NCI-H1694 treated with DMSO at 0.1 percent for 48 hours (cell line): ENCODE results near the gene RGL3.
"Not testable (repeated sequence)": the region's sequence is repeated elsewhere in the genome, so short reads cannot be mapped to it uniquely, and the experiment has no call there.

ENCODE experiments used
- DNase-seq: peaks from one replicate; lab custom pipeline; 2025; lab: John Stamatoyannopoulos, UW

Gene RGL3

DNA sequence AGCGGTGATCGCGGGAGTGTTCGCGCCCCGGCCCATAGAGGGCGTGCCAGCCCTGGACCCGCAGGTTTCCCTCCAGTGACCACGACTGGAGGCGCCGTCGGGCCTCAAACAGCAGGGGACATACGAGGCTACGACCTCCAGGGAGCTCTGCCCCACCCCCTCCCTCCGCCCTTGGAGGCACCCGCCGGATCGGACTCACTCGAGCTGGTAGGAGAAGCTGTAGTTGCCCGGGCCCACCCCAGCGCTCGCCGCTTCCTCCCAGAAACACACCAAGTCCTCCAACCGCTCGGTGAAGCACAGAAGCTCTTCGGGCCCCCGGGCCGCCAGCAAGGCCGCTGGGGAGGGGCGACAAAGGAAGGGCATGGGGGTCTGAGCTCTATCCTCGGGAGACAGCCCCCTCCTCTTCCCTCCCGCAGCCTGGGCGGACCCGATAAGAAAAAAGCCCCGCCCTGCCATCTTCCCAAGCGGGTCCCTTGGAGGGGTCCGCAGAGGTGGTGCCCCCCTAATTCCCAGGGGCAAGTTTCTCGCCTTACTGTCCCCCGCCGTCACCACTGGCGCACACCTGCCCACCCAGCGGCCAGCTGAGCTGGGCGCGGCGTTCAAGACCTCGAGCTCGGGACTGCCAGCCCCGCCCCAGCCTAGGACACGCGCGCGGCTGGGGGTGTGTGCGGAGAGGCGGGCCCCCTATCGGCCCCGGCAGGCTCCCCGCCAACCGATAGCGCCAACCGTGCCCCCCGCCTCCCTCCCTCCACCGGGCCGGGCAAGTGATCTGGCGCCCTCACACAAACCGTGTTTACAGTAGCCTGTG, 36.0 kb downstream of the RGL3 start:
- no peak for DNase-seq

- peak; percentile 5 for DNase-seq
Measured at GRCh38 chr19:11380653-11381537, 38.2 kb downstream of the RGL3 start.

DNA sequence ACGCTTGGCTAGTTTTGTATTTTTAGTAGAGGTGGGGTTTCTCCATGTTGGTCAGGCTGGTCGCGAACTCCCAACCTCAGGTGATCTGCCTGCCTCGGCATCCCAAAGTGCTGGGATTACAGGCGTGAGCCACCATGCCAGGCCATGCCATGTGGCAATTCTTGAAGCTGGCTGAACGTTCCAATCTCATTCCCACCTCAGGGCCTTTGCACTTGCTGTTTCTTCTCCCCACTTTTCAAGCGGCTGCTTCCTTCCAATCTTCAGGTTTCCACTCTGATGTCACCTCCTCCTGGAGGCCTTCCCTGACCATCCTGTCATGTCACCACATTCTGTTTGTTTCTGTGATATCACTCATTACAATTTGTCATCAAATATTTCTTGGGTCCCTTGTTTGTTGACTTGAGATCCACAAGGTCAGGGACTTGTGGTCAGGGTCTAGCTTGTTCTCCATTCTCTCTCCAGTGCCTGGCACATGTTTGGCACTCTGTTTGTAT, 39.2 kb downstream of the RGL3 start:
- no peak for DNase-seq

GRCh38 chr19:11379269-11379845, 39.8 kb downstream of the RGL3 start:
- not testable (repeated sequence) for DNase-seq

GRCh38 chr19:11378319-11379189, 40.6 kb downstream of the RGL3 start:
- peak; percentile 9 for DNase-seq

GRCh38 chr19:11377756-11378155, 41.4 kb downstream of the RGL3 start:
- no peak for DNase-seq

- no peak for DNase-seq
Measured at GRCh38 chr19:11377237-11377636, 41.9 kb downstream of the RGL3 start.

GRCh38 chr19:11375143-11375948, 43.8 kb downstream of the RGL3 start:
- DNase-seq = peak; percentile 19

- peak; percentile 99 for DNase-seq
Measured at GRCh38 chr19:11374433-11375142, 44.5 kb downstream of the RGL3 start, which contains the start of gene SWSAP1. SWSAP1 (plus strand) TSS chr19:11374666; CDS start chr19:11374681, 15 bp downstream.

DNA sequence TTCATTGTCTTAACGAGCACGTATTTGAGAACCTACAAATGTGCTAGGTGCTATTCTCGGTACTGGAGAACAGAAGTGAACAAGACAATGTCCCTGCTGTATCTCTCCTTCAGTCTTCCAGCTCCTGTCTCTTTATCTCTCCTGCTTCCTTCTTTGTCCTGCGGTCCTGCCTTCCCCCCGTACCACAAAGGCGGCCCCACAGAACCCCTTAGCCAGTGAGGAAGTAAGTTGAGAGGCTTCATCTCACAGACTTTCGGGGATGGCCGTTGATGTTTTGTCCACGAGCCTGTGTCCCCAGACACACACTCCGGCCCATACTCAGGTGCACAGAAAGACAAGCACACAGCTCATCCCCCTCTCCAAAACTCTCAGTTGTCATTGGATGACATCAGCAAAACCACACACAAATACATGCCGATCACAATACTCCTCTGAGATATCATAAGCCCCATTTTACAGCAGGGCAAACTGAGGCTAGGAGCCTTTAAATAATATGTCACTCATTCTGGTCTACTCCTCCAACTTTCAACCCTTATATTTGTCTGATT, 45.2 kb downstream of the RGL3 start:
- DNase-seq = no peak

DNA sequence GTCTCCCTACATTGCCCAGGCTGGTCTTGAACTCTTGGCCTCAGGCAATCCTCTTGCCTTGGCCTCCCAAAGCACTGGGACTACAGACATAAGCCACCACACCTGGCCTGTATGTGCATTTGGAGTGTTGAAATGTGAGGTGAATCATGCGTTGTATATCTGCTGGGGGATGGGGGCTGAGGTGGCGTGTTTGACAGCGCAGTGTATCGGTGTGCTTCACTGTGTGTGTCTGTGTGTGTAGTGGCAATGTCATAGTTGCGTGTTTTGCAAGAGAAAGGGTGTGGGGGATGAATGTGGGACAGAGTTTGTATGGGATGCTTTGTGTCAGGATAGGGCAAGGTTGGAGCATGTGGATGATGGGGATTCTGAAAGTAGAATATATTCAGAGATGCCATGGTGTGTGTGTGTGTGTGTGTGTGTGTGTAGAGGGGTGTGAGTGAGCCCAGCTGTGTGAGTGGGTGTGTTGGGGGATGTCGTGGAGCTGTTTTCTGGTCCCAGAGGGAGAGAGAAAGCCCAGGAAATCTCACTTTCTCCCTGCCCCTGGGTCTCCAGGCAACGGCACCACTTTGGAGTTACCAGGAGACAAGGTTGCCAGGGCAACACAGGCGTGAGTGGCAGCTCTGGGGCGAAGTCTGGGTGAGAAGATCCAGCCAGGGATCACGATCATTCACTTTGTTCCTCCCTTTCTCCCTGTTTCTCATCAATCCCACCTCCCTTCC, 45.8 kb downstream of the RGL3 start:
- DNase-seq = peak; percentile 50

- no peak for DNase-seq
Measured at GRCh38 chr19:11370744-11371143, 48.4 kb downstream of the RGL3 start.

DNA sequence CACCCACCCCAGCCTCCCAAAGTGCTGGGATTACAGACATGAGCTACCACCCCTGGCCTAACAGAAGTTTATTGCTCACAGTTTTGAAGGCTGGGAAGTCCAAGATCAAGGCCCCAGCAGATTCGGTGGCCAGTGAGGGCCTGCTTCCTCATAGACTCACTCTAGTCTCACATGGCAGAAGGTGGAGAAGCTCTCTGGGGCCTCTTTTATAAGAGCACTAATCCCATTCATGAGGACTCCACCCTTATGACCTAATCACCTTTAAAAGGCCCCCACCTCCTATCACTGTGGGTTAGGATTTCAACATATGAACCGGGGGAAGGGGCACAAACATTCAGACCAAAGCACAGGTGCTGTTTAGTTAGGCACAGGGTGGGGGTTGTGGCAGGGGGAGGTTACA, 51.6 kb downstream of the RGL3 start:
- no peak for DNase-seq

- no peak for DNase-seq
Measured at GRCh38 chr19:11365557-11366117, 53.5 kb downstream of the RGL3 start.

DNA sequence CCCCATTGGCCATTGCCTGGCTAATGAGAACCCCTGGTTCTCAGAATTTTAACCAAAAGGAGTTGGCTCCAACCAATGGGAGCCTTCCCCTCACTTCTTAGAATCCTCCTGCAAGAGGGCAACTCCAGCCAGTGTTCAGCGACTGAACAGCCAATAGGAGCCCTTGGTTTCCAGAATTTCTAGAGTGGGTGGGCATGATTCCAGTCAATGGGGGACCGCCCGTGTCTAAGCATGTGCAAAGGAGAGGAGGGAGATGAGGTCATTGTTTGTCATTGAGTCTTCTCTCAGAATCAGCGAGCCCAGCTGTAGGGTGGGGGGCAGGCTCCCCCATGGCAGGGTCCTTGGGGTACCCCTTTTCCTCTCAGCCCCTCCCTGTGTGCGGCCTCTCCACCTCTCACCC, 54.2 kb downstream of the RGL3 start:
- DNase-seq = no peak

DNA sequence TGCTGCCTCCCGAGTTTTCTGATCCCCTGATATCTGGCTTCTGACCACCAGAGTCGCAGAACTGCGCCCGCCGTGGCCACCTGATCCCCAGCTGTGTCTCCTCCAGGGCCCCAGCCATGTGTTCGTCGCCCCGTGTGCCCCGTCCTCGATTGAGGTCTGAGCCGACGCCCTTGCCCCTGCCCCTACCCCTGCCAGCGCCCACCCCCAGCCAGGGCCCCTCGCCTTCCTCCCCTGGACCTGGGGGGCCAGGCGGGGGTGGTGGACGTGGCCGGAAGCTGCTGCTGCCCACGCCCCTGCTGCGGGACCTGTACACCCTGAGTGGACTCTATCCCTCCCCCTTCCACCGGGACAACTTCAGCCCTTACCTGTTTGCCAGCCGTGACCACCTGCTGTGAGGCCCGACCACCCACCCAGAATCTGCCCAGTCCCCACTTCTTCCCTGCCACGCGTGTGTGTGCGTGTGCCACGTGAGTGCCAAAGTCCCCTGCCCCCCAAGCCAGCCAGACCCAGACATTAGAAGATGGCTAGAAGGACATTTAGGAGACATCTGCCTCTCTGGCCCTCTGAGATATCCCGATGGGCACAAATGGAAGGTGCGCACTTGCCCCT, 54.7 kb downstream of the RGL3 start:
- DNase-seq = no peak

DNA sequence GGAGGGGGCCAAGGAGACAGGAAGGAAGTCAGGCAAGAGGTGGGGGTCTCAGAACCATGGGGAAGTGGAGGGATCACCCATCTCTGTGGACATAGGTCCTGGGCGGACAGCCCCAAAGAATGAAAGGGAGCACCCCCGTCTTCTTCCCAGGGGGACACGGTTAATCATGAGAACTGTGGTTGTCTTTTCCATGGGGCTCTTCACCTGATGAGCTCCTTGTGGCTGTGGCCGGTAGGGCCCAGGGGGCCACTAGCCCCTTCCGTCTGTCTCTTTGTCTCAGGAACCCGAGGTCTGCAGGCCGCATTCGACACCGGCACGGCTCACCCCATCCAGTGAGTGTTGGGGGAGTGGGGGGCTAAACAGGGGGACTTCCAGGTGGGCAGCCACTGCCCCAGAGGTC, 55.2 kb downstream of the RGL3 start:
- DNase-seq = no peak
